ENCODE measurements around the gene SCAANT1. TPM values are rescaled to one million over a fixed set of nuclear protein-coding genes. Genes with fewer than 3 reads are reported as not detected.

The SCAANT1 gene
- polyA plus RNA-seq (2012; ENCODE audit: insufficient read depth, insufficient read length, low read depth) = not detected

DNA sequence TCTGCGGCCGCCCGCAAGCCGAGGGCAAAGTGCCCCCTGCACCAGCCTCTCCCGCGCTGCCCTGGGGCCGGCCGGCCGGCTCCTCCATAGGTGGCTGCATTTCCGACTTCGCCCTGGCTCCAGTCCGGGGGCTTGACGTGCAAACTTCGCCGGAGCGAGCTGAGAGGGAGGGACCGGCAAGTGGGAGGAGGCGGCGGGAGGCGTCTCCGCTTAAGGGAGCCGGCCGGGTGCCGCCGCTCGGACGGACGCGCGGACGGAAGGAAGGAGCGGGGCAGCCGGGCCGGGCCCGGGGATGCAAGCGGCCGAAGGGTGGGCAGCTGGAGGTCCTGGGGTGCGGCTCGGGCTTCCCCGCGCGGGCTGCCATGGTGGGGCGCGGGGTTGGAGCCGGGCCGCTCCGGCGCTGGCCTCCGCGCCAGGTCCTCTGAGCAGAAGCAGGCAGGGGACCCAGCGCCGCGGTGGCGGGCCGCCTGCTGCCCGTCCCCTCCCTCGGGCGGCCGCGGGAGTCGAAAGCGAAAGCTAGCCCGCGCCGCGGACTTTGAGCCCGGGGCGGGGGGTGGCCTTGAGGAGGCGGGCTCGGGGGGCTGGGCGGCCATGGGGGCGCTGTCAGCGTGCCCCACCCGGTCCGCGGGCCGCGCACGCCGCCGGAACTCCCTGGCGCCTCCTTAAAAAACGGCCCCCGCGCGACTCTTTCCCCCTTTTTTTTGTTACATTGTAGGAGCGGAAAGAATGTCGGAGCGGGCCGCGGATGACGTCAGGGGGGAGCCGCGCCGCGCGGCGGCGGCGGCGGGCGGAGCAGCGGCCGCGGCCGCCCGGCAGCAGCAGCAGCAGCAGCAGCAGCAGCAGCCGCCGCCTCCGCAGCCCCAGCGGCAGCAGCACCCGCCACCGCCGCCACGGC, at the start of gene SCAANT1:
Gene SCAANT1 (minus strand): TSS at position 511 of the 895 bp plus-strand sequence.
- Histone ChIP-seq H3K4me3 (ENCODE audit: low read depth, low read length) (peak within 1 kb of the TSS; percentile 77), H3K9me3 (no peaks in the 10 kb centered on the region), H3K4me1 (peaks cover 4% of the 10 kb centered on the region; the same call in 1 of the 2 replicates), H3K36me3 (peaks cover 13% of the 10 kb centered on the region), H3K27me3 (no peaks in the 10 kb centered on the region)
- DNase-seq = peak; percentile 91
- TF ChIP-seq, protein P1, sequence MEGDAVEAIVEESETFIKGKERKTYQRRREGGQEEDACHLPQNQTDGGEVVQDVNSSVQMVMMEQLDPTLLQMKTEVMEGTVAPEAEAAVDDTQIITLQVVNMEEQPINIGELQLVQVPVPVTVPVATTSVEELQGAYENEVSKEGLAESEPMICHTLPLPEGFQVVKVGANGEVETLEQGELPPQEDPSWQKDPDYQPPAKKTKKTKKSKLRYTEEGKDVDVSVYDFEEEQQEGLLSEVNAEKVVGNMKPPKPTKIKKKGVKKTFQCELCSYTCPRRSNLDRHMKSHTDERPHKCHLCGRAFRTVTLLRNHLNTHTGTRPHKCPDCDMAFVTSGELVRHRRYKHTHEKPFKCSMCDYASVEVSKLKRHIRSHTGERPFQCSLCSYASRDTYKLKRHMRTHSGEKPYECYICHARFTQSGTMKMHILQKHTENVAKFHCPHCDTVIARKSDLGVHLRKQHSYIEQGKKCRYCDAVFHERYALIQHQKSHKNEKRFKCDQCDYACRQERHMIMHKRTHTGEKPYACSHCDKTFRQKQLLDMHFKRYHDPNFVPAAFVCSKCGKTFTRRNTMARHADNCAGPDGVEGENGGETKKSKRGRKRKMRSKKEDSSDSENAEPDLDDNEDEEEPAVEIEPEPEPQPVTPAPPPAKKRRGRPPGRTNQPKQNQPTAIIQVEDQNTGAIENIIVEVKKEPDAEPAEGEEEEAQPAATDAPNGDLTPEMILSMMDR (IDR thresholded peaks at IDR 0.05; ENCODE audit: low read depth, low read length) = no peak

GRCh38 chr3:63961891-63962290, 49.7 kb upstream of the SCAANT1 start:
- DNase-seq = no peak
- Histone ChIP-seq H3K36me3 (no peaks in the 10 kb centered on the region), H3K4me3 (ENCODE audit: low read depth, low read length) (no peak overlapping the region), H3K4me1 (peaks cover 32% of the 10 kb centered on the region), H3K9me3 (no peaks in the 10 kb centered on the region), H3K27me3 (no peaks in the 10 kb centered on the region)
- TF ChIP-seq, protein P1 (IDR thresholded peaks at IDR 0.05; ENCODE audit: low read depth, low read length) = peak; percentile 73

DNA sequence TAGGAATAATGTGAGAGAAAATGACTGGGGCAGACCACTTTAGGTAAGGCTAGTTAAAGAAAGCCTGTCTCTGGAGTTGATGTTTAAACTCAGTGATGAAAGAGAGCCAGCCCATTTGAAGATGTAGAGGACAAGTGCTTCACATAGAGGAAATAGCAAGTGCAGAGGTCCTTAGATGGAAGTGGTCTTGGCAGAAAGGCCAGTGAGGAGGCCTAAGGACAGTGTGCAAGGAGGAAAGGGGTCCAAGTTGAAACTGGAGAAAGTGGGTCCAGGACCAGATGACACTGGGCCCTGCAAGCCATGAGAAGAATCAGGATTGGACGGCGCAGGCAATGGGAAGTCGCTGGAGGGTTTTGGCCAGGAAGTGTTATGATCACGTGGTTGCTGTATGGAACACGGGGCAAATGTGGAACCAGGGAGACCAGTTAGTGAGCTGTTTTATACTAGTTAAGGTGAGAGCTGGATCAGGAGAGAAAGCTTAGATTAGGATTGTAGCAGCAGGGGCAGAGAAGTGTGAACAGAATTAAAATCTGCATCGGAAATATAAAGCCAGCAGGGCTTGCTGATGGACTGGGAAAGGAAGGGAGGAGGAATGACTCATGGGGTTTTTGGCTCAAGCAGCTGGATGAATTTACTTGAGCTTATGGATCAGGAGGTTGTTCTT, 48.0 kb upstream of the SCAANT1 start:
- Histone ChIP-seq H3K4me1 (peaks cover 32% of the 10 kb centered on the region), H3K27me3 (no peaks in the 10 kb centered on the region), H3K4me3 (ENCODE audit: low read depth, low read length) (peak overlapping the region; percentile 48), H3K36me3 (no peaks in the 10 kb centered on the region), H3K9me3 (no peaks in the 10 kb centered on the region)
- TF ChIP-seq, protein P1 (IDR thresholded peaks at IDR 0.05; ENCODE audit: low read depth, low read length) = no peak
- DNase-seq = peak; percentile 61

DNA sequence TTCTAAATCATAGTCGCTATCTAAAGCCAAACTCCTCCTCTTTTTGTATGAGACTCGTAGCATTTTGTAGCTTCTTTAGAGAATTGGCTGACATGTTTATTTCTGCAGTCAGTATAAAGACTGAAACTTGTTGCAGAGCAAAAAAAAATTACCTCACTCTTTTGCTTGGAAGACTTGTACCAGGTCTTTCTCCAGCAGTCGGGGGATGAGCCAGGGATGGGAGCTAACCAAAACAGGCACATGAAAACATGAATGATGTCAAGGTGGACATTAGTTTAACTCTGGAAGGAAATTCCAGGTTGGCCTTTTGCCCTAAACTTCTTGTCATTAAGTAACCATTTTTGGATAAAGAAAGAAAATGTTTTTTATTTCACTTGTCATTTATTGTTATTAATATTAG, 47.0 kb upstream of the SCAANT1 start:
- no peaks in the 10 kb centered on the region for H3K9me3 ChIP-seq
- DNase-seq = no peak
- H3K4me3 ChIP-seq (ENCODE audit: low read depth, low read length) = no peak overlapping the region
- no peaks in the 10 kb centered on the region for H3K36me3 ChIP-seq
- peaks cover 22% of the 10 kb centered on the region for H3K4me1 ChIP-seq
- TF ChIP-seq, protein P1 (IDR thresholded peaks at IDR 0.05; ENCODE audit: low read depth, low read length) = no peak
- H3K27me3 ChIP-seq = no peaks in the 10 kb centered on the region

DNA sequence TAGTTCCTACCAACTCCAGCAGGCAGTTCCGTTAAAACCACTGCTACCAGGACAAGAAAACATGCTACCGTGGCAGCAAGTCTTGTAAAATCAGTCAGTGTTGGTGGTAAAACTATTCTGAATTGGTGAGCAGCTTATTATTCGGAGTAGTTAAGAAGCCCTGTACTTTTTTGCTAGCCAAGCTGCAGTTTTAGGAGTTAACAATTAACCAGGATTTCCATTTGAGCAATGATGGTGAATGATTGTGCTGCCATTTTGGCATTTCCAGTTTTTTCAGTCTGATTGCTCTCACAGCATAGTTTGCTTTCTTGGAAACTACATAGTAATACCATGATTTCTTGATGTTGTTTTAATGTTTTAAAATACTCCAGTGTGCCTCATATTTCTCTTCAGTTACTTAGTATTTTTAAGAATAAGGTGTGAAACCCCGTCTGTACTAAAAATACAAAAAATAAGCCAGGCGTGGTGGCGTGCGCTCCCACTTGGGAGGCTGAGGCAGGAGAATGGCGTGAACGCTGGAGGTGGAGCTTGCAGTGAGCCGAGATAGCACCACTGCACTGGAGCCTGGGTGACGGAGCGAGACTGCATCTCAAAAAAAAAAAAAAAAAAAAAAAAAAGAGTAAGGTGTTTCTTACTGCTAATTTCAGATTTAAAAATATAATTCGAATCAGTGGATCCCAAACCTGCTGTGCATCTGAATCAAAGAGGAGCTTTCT, 43.8 kb upstream of the SCAANT1 start:
- no peak for DNase-seq
- H3K27me3 ChIP-seq = no peaks in the 10 kb centered on the region
- TF ChIP-seq, protein P1 (IDR thresholded peaks at IDR 0.05; ENCODE audit: low read depth, low read length) = no peak
- peaks cover 27% of the 10 kb centered on the region for H3K4me1 ChIP-seq
- no peaks in the 10 kb centered on the region for H3K9me3 ChIP-seq
- no peaks in the 10 kb centered on the region; the same call in 1 of the 2 replicates for H3K36me3 ChIP-seq
- H3K4me3 ChIP-seq (ENCODE audit: low read depth, low read length) = no peak overlapping the region
